Activated naive CD4-positive, alpha-beta T cell treated with anti-CD3 and anti-CD28 coated beads, Interleukin-2, amount 10 ng/mL, durations not matched to agents 7 days and 5 days (primary cell): ENCODE results near the gene NEUROG3.
A peak's percentile ranks its signal among the peaks of the same experiment; 100 is the strongest.
"Not testable (repeated sequence)": the region's sequence is repeated elsewhere in the genome, so short reads cannot be mapped to it uniquely, and the experiment has no call there.

ENCODE experiments used
- CTCF ChIA-PET: fragments of 350-600 bp; sonication (Branson Sonifier 250); formaldehyde crosslinking; loops from one replicate; lab custom pipeline; 2021; ENCODE audit warnings: antibody characterized with exemption; lab: Charles Lee
- DNase-seq: peaks from one replicate; pipeline ENCODE4 v3.0.0-alpha.2; 2020
- H3K27ac Mint-ChIP-seq: one replicate; pipeline ENCODE4 v1.8.0; 2021; ENCODE audit warnings: mild to moderate bottlenecking, moderate library complexity, mixed read lengths
- H3K27me3 Mint-ChIP-seq: one replicate; pipeline ENCODE4 v1.8.0; 2021; ENCODE audit warnings: mild to moderate bottlenecking, mixed read lengths
- H3K36me3 Mint-ChIP-seq: one replicate; pipeline ENCODE4 v1.8.0; 2021; ENCODE audit warnings: mixed read lengths
- H3K4me1 Mint-ChIP-seq: one replicate; pipeline ENCODE4 v1.8.0; 2021; ENCODE audit warnings: mixed read lengths
- H3K4me3 Mint-ChIP-seq: one replicate; pipeline ENCODE4 v1.8.0; 2021; ENCODE audit warnings: mild to moderate bottlenecking, moderate library complexity, mixed read lengths
- H3K9me3 Mint-ChIP-seq: one replicate; pipeline ENCODE4 v1.8.0; 2021; ENCODE audit warnings: mixed read lengths

The NEUROG3 gene

DNA sequence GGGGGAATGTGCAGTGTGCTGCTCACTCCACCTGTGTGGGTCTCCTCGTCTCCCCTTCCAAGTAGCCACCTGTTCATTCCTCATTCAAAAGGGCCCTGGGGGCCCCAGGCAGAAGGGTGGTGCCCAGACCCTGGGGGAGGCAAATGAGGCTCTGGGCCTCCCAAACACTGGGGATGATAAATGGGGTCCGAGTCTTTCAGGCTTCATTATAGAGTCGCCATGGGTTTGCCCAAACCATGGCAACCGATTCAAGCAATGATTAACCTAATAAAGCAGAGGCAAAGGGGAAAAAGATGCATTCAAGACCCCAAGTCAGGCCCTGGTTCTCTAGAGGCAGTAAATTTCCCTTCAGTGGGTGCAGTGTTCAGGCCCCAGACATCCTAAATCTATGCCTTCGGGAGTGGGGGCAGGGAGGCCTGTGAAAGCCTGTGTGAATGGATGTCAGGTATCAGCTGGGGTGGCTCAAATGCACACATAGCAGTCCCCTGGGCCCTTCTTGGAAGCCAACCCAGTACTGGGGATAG, 10.4 kb downstream of the NEUROG3 start:
- Mint-ChIP-seq H3K4me3 (no peak overlapping the region), H3K36me3 (no peaks in the 10 kb centered on the region), H3K4me1 (peaks cover 11% of the 10 kb centered on the region), H3K27ac (no peak overlapping the region), H3K9me3 (no peaks in the 10 kb centered on the region), H3K27me3 (peaks cover 67% of the 10 kb centered on the region)
- CTCF ChIA-PET, result no interaction called here
- no peak for DNase-seq

DNA sequence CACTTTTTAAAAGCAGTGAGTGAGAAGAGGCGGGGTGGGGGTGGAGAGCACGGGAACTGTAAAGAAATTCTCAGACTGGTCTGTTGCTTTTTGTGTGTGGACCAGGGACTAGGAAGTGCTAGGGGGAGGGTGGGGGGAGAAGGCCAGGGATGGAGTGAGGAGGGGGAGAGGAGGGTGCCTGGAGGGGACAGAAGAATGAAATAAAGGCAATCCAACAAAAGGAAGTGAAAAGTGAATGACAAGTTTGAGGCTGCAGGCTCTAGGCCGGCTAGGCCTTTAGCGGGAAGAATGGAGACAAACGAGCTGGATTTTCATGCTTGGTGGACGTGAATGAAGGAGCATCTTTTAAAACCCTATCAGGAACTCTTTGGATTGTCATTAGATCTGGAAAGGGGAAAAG, 13.7 kb downstream of the NEUROG3 start:
- Mint-ChIP-seq H3K4me3 (no peak overlapping the region), H3K27me3 (peaks cover 54% of the 10 kb centered on the region), H3K36me3 (no peaks in the 10 kb centered on the region), H3K27ac (no peak overlapping the region), H3K4me1 (peaks cover 11% of the 10 kb centered on the region), H3K9me3 (no peaks in the 10 kb centered on the region)
- no peak for DNase-seq
- CTCF ChIA-PET, result no interaction called here

DNA sequence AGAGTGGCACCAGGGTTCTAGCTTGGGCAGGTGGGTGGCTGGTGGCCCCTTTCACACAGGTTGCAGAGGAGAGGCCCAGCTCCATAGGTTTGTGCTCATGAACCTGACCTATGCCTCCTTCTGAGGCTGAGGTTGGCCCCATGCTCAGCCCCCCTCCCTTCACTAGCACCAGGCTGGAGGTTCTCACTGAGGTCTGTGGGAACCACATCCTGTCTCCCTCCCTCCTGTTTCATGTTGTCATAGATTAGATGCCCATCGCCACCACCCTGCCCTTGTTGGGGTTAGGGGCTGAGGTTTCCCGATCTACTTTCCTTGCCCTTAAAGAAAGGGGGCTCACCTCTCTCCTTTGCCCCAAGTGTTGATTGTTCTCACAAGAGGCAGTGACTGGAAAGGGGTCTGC, 14.7 kb downstream of the NEUROG3 start:
- peak; percentile 53 for DNase-seq
- Mint-ChIP-seq H3K4me3 (no peak overlapping the region), H3K27me3 (peaks cover 53% of the 10 kb centered on the region), H3K27ac (peak overlapping the region; percentile 56), H3K9me3 (no peaks in the 10 kb centered on the region), H3K4me1 (peaks cover 11% of the 10 kb centered on the region), H3K36me3 (no peaks in the 10 kb centered on the region)
- CTCF ChIA-PET, result no interaction called here

DNA sequence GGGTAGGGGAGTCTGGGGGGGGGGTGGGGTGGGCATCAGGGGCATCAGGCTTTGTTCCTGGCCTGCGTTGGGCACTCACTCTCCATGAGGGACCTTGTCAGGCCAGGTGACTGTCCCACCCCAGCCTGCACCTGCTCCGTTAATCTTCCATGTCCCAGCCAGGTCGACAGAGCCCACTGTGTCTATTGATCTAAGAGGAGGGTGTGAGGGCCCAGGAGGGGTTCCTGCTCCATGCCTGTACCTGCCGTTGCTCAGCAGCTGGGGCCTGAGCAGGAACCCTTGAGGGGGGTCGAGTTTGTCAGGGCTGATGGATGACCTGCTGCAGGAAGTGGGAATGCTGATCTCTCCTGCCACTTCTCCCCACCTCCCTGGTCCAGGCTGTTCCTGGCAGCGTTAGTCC, 18.6 kb downstream of the NEUROG3 start:
- Mint-ChIP-seq H3K27ac (no peak overlapping the region), H3K27me3 (peaks cover 45% of the 10 kb centered on the region), H3K4me1 (peaks cover 11% of the 10 kb centered on the region), H3K4me3 (no peak overlapping the region), H3K9me3 (peaks cover 10% of the 10 kb centered on the region), H3K36me3 (no peaks in the 10 kb centered on the region)
- CTCF ChIA-PET, result no interaction called here
- no peak for DNase-seq

DNA sequence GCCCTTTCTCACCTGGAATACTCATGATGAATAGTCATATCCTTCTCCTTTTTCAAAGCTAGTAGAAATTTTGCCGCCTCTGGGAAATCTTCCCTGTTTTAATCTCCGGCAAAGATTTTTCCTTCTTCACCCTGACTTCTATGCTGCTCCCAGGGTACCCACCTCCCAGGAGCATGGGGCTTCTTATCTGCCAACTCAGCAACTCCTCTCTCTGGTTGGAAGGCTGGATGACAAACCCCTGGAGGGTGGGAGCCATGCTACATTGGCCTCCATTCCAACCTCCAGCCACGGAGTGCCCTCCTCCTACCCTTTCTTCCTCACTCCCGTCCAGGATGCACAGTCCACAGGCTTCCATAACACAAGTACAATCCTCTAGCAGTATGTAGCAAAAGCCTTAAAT, 19.9 kb downstream of the NEUROG3 start:
- peaks cover 4% of the 10 kb centered on the region for H3K4me1 Mint-ChIP-seq
- H3K27me3 Mint-ChIP-seq, result peaks cover 37% of the 10 kb centered on the region
- peaks cover 21% of the 10 kb centered on the region for H3K9me3 Mint-ChIP-seq
- no peaks in the 10 kb centered on the region for H3K36me3 Mint-ChIP-seq
- no peak overlapping the region for H3K4me3 Mint-ChIP-seq
- CTCF ChIA-PET, result no interaction called here
- no peak for DNase-seq
- H3K27ac Mint-ChIP-seq, result no peak overlapping the region

DNA sequence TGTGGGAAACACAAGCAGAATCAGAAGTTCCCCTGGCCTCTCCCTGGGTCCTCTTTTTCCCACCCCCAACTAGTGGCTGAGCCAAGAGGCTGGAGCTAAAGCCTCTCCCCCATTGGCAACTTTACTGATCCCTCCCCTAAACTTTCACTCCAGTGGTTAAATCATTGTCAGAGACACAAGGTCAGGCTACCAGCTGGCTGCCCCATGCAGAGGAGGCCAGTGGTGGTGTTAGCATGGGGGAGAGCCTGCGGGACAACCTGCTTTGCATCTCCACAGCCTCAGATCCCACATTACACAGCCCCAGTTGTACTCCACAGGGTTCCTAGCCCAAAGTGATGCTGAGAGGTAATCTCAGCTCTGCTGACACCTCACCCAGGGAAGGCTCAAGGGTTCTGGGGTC, 21.0 kb downstream of the NEUROG3 start:
- H3K36me3 Mint-ChIP-seq, result no peaks in the 10 kb centered on the region
- no peak overlapping the region for H3K27ac Mint-ChIP-seq
- no peak overlapping the region for H3K4me3 Mint-ChIP-seq
- H3K27me3 Mint-ChIP-seq, result peaks cover 40% of the 10 kb centered on the region
- peaks cover 23% of the 10 kb centered on the region for H3K9me3 Mint-ChIP-seq
- no peaks in the 10 kb centered on the region for H3K4me1 Mint-ChIP-seq
- DNase-seq, result no peak
- CTCF ChIA-PET, result no interaction called here

DNA sequence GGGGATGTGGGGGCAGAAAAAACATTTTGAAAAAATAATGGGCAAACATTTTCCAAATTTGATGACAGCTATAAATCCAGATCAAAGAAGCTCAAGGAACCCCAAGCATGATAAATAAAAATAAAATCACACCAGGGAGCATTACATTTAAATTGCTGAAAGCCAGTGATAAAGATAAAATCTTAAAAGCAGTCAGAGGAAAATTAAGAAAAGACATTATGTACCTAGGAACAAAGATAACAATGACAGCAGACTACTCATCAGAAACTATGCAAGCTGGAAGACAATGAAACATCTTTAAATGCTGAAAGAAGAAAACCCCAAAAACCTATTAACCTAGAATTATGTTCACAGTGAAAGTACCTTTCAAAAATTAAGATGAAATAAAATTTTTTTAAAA, 23.3 kb downstream of the NEUROG3 start:
- no peak overlapping the region for H3K4me3 Mint-ChIP-seq
- H3K27me3 Mint-ChIP-seq, result peaks cover 31% of the 10 kb centered on the region
- no peak for DNase-seq
- no peaks in the 10 kb centered on the region for H3K4me1 Mint-ChIP-seq
- CTCF ChIA-PET, result no interaction called here
- no peaks in the 10 kb centered on the region for H3K36me3 Mint-ChIP-seq
- H3K27ac Mint-ChIP-seq, result no peak overlapping the region
- H3K9me3 Mint-ChIP-seq, result peaks cover 23% of the 10 kb centered on the region

DNA sequence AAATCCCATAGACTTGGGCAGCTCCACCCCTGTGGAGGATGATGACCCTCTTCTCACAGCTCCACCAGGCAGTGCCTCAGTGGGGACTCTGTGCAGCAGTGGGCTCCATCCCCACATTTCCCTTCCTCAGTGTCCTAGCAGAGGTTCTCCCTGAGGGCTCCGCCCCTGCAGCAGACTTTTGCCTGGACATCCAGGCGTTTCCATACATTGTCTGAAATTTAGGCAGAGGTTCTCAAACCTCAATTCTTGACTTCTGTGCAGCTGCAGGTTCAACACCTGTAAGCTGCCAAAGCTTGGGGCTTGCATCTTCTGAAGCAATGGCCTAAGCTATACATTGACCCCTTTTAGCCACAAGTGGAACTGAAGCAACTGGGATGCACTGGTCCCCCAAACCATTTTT, 31.8 kb downstream of the NEUROG3 start:
- H3K4me1 Mint-ChIP-seq, result no peaks in the 10 kb centered on the region
- H3K9me3 Mint-ChIP-seq, result peaks cover 13% of the 10 kb centered on the region
- H3K4me3 Mint-ChIP-seq, result no peak overlapping the region
- H3K27ac Mint-ChIP-seq, result no peak overlapping the region
- H3K36me3 Mint-ChIP-seq, result no peaks in the 10 kb centered on the region
- CTCF ChIA-PET, result no interaction called here
- no peak for DNase-seq
- H3K27me3 Mint-ChIP-seq, result peaks cover 15% of the 10 kb centered on the region

DNA sequence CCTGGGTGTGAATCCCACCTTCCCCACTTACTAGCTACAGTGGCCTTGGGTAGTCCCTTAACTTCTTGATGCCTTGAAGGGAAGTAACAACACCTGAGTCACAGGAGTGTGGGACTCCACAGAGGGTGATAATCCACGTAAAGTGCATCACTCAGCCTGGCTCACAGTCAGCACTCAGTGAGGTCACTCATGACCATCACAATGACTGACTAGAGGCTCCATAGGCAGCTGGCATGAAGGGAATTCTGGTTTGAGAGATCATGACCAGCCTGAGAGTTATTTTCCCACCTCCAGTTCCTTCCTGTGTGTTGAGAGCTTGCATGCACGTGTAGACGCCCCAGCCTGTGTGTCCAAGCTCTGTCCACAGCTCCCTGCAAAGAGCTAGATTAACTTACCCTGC, 34.8 kb downstream of the NEUROG3 start:
- CTCF ChIA-PET, result interaction anchor here (0.8 kb wide), 1 partner anchor 22 kb away, joined by 3 read pairs; no protein-coding TSS in a partner anchor
- Mint-ChIP-seq H3K27me3 (peaks cover 15% of the 10 kb centered on the region), H3K27ac (no peak overlapping the region), H3K36me3 (no peaks in the 10 kb centered on the region), H3K9me3 (peaks cover 13% of the 10 kb centered on the region), H3K4me1 (no peaks in the 10 kb centered on the region), H3K4me3 (no peak overlapping the region)
- no peak for DNase-seq

DNA sequence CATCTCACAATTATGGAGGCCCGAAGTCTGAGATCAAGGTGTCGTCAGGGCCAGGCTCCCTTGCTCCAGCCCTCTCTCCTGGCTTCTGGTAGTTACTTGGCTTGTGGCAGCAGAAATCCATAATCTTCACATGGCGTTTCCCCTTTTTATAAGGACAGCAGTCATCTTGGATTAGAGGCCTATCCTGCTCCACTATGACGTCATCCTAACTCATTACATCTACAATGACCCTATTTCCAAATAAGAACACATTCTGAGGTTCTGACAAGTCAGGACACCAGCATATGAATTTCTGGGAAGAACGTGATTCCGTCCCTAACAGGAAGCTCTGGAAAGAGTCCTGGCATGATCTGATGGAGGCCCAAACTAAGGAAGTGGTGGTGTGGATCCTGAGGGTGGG, 35.8 kb downstream of the NEUROG3 start:
- Mint-ChIP-seq H3K4me3 (no peak overlapping the region), H3K4me1 (no peaks in the 10 kb centered on the region), H3K36me3 (no peaks in the 10 kb centered on the region), H3K27ac (no peak overlapping the region), H3K9me3 (peaks cover 13% of the 10 kb centered on the region), H3K27me3 (peaks cover 19% of the 10 kb centered on the region)
- CTCF ChIA-PET, result no interaction called here
- no peak for DNase-seq

DNA sequence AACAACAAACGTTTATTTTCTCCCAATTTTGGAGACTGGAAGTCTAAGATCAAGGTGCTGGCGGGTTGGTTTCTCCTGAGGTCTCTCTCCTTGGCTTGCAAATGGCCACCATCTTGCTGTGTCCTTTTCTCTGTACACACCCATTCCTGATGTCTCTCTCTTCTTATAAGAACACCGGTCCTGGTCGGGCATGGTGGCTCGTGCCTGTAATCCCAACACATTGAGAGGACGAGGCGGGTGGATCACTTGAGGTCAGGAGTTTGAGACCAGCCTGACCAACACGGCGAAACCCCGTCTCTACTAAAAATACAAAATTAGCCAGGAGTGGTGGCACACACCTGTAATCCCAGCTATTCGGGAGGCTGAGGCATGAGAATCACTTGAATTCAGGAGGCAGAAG, 36.7 kb downstream of the NEUROG3 start:
- H3K36me3 Mint-ChIP-seq, H3K4me3 Mint-ChIP-seq, H3K4me1 Mint-ChIP-seq, H3K9me3 Mint-ChIP-seq, CTCF ChIA-PET, H3K27ac Mint-ChIP-seq, DNase-seq: not testable (repeated sequence)
- H3K27me3 Mint-ChIP-seq, result peaks cover 19% of the 10 kb centered on the region

DNA sequence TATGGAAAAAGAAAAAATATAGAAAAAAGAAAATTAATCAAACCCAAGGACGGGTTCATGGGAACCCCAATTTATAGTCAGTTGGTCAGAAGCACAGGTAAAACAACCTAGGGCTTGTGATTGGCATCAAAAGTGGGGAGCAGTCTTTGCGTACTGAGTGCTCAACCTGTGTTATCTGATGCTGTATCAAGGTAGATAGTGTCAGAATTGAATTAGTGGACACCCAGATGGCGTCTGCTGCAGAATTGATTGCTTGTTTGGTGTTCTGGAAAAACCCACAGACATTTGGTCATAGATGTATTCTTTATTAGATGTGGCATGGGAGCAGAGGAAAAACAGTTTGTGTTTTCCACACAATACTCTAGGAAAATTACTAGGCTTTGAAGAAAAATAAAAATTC, 39.6 kb downstream of the NEUROG3 start:
- H3K4me1 Mint-ChIP-seq, result no peaks in the 10 kb centered on the region
- CTCF ChIA-PET, result no interaction called here
- H3K27ac Mint-ChIP-seq, result no peak overlapping the region
- H3K9me3 Mint-ChIP-seq, result no peaks in the 10 kb centered on the region
- H3K36me3 Mint-ChIP-seq, result no peaks in the 10 kb centered on the region
- peaks cover 16% of the 10 kb centered on the region for H3K27me3 Mint-ChIP-seq
- no peak for DNase-seq
- no peak overlapping the region for H3K4me3 Mint-ChIP-seq

DNA sequence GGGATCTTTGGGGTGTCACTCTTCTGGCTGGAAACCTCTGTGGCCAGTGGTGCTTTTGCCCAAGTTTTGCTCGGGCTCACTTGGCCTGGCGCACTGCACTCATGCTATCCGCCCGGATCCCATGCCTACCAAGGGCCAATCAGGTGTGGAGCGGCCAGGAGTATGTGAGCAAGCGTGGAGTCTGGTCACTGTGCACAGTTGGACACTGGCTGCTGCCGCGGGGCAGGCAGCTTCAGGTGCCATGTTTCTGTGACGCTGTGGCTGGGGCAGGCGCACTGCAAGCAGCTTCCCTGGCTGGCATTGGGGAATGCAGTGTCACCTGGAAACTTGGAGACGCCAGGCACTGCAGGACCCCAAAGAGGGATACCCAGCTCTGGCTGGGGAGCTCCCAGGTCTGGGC, 45.3 kb downstream of the NEUROG3 start:
- Mint-ChIP-seq H3K27ac (no peak overlapping the region), H3K27me3 (peaks cover 30% of the 10 kb centered on the region), H3K9me3 (no peaks in the 10 kb centered on the region), H3K4me1 (no peaks in the 10 kb centered on the region), H3K36me3 (no peaks in the 10 kb centered on the region), H3K4me3 (no peak overlapping the region)
- CTCF ChIA-PET, result interaction anchor here (2.3 kb wide), 1 partner anchor 13 kb away, joined by 13 read pairs; no protein-coding TSS in a partner anchor
- DNase-seq, result no peak
